Gastroesophageal sphincter (tissue), 4 donors: Measurements from ENCODE around the gene RGPD3. TPM values are rescaled to one million over a fixed set of nuclear protein-coding genes. Genes with fewer than 3 reads are reported as not detected.
"Not testable (repeated sequence)": the region's sequence is repeated elsewhere in the genome, so short reads cannot be mapped to it uniquely, and the experiment has no call there.

Source experiments
- ATAC-seq: fragments of 150-250 bp; one replicate; pipeline ENCODE4 v1.9.1; 2016; ENCODE audit warnings: mild to moderate bottlenecking, moderate library complexity
- H3K27ac ChIP-seq, 4 donors: fragments of 200-600 bp; sonication (generic) in 3 of 4; 1 replicate in 3 of 4; 2 replicates in 1 of 4; pipeline ENCODE4 v1.5.1; 2016 to 2019
- H3K27me3 ChIP-seq: fragments of 200-600 bp; sonication (generic); one replicate; pipeline ENCODE4 v1.5.1; 2019
- H3K36me3 ChIP-seq, 2 donors: fragments of 200-600 bp; sonication (generic); one replicate each; pipeline ENCODE4 v1.5.1; 2019; ENCODE audit warnings: control low read depth in 1 of 2
- H3K4me1 ChIP-seq, 3 donors: fragments of 200-600 bp; sonication (generic); 1 replicate in 2 of 3; 2 replicates in 1 of 3; pipeline ENCODE4 v1.5.1; 2016 to 2019; ENCODE audit warnings: control low read depth in 2 of 3
- H3K4me3 ChIP-seq, 2 donors: fragments of 200-600 bp; sonication (generic); one replicate each; pipeline ENCODE4 v1.5.1; 2019; ENCODE audit warnings: mild to moderate bottlenecking in 1 of 2, moderate library complexity in 1 of 2
- H3K9me3 ChIP-seq, 3 donors: fragments of 200-600 bp; sonication (generic); one replicate each; pipeline ENCODE4 v1.5.1; 2017 to 2019; ENCODE audit warnings: control low read depth in 2 of 3
- WGBS, 2 donors: methylation state at CpG; one replicate each; pipeline ENCODE4 v1.1.5; 2018; ENCODE audit warnings: low coverage in 1 of 2; 5-methylcytosine and 5-hydroxymethylcytosine counted together
- total RNA-seq, 4 donors: library from RNA; depleted of rRNA; stranded (reverse); fragments of >200 nt; gene quantifications; one replicate each; pipeline ENCODE4 v1.1.0, GENCODE V29; 2016

RGPD3 gene
- total RNA-seq, 4 donors from 2014 or later: 0.40 to 1.1 (median 0.70) TPM

DNA sequence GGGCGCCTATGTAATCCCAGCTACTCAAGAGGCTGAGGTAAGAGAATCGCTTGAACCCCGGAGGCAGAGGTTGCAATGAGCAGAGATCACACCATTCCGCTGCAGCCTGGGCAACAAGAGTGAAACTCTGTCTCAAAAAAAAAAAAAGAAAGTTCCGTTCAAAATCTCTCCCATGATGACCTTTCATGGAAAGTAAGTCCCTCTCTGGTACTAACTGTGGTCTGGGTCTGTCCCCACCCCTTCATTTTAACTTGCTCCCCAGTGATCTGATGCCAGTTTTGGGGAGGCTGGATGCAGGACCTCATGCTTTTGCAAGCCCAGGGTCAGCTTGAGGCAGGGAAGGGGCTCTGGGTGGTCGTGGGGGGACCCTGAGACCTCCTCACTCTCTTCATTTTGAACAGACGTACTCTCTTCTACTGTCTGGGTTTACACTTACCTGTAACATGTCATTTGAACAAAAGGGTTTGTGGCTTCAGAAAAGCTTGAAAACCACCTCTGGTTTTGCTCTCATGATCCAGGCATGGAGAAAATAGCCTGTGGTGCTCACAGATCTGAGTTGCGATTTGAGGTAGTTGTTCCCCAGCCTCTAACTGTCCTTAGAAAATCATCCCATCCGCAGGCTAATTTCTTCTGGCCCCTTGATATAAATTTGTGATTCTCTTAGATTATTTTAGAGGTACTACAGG lies 37.9 kb upstream of the RGPD3 start:
- H3K36me3 ChIP-seq, ATAC-seq, H3K27me3 ChIP-seq, H3K4me3 ChIP-seq, H3K4me1 ChIP-seq, H3K27ac ChIP-seq, H3K9me3 ChIP-seq: not testable (repeated sequence)
- WGBS, 2 donors: 81 to 100% methylated on average over 2 to 5 of the region's 9 CpGs

DNA sequence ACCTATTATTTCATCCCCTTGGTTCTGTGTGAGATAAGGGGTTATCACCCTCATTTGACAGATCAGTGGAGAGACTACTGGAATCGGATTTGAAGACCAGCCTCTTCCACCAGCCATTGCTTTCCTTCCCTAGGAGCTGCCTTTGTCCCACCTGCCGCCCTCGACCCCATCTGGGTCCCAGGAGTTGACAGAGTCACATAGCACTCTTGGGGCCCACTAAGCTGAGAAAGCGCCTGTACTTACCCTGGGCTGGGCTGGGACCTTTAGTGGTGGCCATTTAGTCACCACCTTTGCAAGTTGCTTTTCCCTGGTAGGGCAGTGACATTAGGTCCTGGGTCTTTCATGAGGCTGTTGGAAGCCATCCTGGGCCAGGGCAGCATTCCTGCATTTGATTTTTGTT lies 36.6 kb upstream of the RGPD3 start:
- H3K27ac ChIP-seq, H3K9me3 ChIP-seq, ATAC-seq, H3K36me3 ChIP-seq, H3K4me1 ChIP-seq, H3K27me3 ChIP-seq, H3K4me3 ChIP-seq: not testable (repeated sequence)
- 83 to 88% methylated on average over 1 of the region's 4 CpGs for WGBS, 2 donors

DNA sequence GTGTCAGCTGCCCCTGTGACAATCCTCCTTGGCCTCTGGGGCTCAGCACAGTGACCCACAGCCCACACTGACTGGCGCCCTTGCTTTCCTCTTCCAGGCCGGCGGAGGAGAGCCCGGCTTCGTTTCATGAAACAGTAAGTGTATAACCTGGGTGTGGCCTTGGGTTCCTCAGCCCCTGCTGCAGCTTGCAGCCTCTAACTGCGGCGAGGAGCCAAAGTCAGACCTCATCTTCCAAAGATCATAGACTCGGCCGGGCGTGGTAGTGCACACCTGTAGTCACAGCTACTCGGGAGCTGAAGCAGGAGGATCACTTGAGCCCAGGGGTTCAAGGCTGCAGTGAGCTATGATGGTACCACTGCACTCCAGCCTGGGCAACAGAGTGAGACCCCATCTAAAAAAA lies 36.0 kb upstream of the RGPD3 start:
- H3K27me3 ChIP-seq, H3K4me1 ChIP-seq, H3K9me3 ChIP-seq, ATAC-seq, H3K36me3 ChIP-seq, H3K27ac ChIP-seq, H3K4me3 ChIP-seq: not testable (repeated sequence)
- WGBS, 2 donors: 93% methylated on average over 5 of the region's 11 CpGs; no CpG with 5 or more reads in 1 of the 2 donors

DNA sequence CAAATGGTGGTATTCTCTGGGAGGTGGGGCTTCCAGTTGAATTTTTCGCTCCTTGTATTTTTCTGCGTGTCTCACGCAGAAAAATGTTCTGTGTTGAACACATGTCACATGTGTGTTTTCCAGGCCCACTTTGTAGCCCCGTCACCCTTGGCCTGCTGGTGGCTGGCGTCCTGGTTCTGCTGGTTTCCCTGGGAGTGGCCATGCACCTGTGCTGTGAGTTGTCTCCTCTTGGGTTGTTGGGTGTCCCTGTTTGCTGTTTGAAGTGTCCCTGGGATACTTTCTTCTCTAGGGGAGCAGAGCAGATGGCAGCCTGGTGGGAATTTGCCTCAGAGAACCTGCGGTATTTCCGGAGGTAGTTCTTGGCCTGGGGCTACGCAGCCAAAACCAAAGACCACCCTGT lies 34.1 kb upstream of the RGPD3 start:
- H3K9me3 ChIP-seq, H3K27me3 ChIP-seq, ATAC-seq, H3K36me3 ChIP-seq, H3K4me3 ChIP-seq, H3K27ac ChIP-seq, H3K4me1 ChIP-seq: not testable (repeated sequence)
- WGBS, 2 donors: 100% methylated on average over 1 of the region's 8 CpGs; no CpG with 5 or more reads in 1 of the 2 donors

GRCh38 chr2:106500350-106500749 lies 32.1 kb upstream of the RGPD3 start:
- not testable (repeated sequence) for ATAC-seq, H3K9me3 ChIP-seq, H3K4me1 ChIP-seq, H3K36me3 ChIP-seq, H3K27ac ChIP-seq, H3K27me3 ChIP-seq, H3K4me3 ChIP-seq
- 82 to 83% methylated on average over 2 to 4 of the region's 7 CpGs for WGBS, 2 donors

- not testable (repeated sequence) for H3K9me3 ChIP-seq, H3K36me3 ChIP-seq, ATAC-seq, H3K27ac ChIP-seq, H3K4me3 ChIP-seq, H3K4me1 ChIP-seq, H3K27me3 ChIP-seq
- WGBS, 2 donors: no CpG with 5 or more reads among the region's 1 CpG
Observed at GRCh38 chr2:106498549-106498948, 30.3 kb upstream of the RGPD3 start.

DNA sequence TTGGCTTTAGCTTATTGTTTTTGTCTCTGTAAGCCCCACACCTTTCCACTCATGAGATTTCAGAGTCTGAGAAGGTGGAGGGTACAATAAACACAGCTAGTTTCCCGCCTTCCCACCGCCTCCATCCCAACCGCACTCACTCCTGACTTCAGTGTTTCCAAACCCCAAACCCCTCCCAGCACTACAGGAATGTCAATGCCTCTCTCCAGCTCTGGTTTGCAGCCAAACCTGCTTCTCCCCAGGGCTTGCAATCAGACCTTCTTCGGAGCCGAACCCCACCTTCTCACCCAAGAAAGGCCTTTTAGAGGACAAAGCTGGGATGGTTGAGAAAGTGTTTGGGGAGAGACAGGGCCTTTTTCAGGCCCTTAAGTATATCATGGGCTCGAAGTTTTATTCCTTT lies 24.7 kb upstream of the RGPD3 start:
- H3K9me3 ChIP-seq, ATAC-seq, H3K4me1 ChIP-seq, H3K4me3 ChIP-seq, H3K27me3 ChIP-seq, H3K27ac ChIP-seq, H3K36me3 ChIP-seq: not testable (repeated sequence)
- 49 to 70% methylated on average over 3 to 4 of the region's 6 CpGs for WGBS, 2 donors

- WGBS, 2 donors: 81% methylated on average over 5 of the region's 6 CpGs; no CpG with 5 or more reads in 1 of the 2 donors
- not testable (repeated sequence) for H3K27ac ChIP-seq, H3K36me3 ChIP-seq, ATAC-seq, H3K4me1 ChIP-seq, H3K27me3 ChIP-seq, H3K9me3 ChIP-seq, H3K4me3 ChIP-seq
Observed at GRCh38 chr2:106492399-106492798, 24.2 kb upstream of the RGPD3 start.

- WGBS, 2 donors: no CpG with 5 or more reads among the region's 6 CpGs
- peaks cover 20% of the 10 kb centered on the region for H3K27me3 ChIP-seq
- not testable (repeated sequence) for H3K4me1 ChIP-seq, H3K36me3 ChIP-seq, ATAC-seq, H3K9me3 ChIP-seq, H3K4me3 ChIP-seq, H3K27ac ChIP-seq
Observed at GRCh38 chr2:106489701-106490100, 21.5 kb upstream of the RGPD3 start.

- H3K9me3 ChIP-seq, H3K4me1 ChIP-seq, ATAC-seq, H3K4me3 ChIP-seq, H3K27ac ChIP-seq, H3K36me3 ChIP-seq: not testable (repeated sequence)
- WGBS, 2 donors: 58% methylated on average over 9 of the region's 44 CpGs; no CpG with 5 or more reads in 1 of the 2 donors
- peaks cover 20% of the 10 kb centered on the region for H3K27me3 ChIP-seq
Observed at GRCh38 chr2:106487386-106488191, 19.4 kb upstream of the RGPD3 start.

GRCh38 chr2:106486551-106487385 lies 18.6 kb upstream of the RGPD3 start, which contains the start of gene CD8B2:
TSS of gene CD8B2 (plus strand) at chr2:106487364. CDS start at chr2:106487427, 63 bp downstream.
- ATAC-seq: not testable (repeated sequence)

DNA sequence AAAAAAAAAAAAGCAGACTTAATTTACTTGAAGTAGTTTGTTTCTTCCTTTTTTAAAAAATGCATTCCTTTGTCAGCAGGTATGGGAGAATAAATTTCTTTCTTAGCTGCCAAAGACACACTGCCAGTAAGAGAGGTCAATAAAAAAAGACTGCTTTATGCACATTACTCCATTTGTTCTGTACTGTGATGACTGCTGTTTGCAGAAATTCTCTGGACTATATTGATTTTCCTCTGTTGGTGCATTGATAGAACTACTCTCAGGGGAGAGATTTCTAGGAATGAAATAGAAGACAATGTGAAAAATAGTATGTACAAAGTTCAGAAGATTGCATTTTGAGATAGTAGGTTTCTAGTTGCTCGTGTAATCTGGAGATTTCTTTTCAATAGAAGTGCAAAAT lies 11.3 kb upstream of the RGPD3 start:
- not testable (repeated sequence) for H3K36me3 ChIP-seq, H3K4me1 ChIP-seq, H3K4me3 ChIP-seq, H3K27ac ChIP-seq, H3K9me3 ChIP-seq, H3K27me3 ChIP-seq, ATAC-seq
- WGBS, 2 donors: no CpG with 5 or more reads among the region's 1 CpG

More at GRCh38 chr2:106486551-106487385, 18.6 kb upstream of the RGPD3 start, which contains the start of gene CD8B2:
- not testable (repeated sequence) for H3K9me3 ChIP-seq, H3K4me3 ChIP-seq, H3K27ac ChIP-seq, H3K36me3 ChIP-seq, H3K4me1 ChIP-seq
- WGBS, 2 donors: no CpG with 5 or more reads among the region's 39 CpGs
- peaks cover 20% of the 10 kb centered on the region for H3K27me3 ChIP-seq

DNA sequence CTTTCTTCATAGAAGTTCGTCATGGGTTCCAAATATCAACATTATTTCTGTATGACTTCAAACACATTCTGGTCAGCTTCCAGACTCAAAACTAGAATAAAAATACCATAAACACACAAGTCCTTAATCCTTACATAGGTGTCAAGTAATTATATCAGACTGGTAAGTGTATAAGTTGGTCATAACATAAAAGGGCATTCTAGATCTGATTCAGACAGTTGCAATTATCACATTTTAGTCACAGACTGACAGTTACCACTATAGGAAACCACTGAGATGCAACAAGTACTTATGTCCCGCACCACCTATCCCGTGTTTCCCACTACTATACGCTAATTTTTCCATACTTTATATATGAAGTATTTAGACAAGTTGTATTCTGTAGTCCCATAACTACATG lies 9.4 kb upstream of the RGPD3 start:
- not testable (repeated sequence) for H3K27me3 ChIP-seq, H3K9me3 ChIP-seq, H3K27ac ChIP-seq, H3K36me3 ChIP-seq, ATAC-seq, H3K4me3 ChIP-seq, H3K4me1 ChIP-seq
- whole genome bisulfite sequencing, 2 donors: 80 to 92% methylated on average over 1 of the region's 4 CpGs
